PC-3 (cell line): Measurements from ENCODE around the gene SH3RF1. TPM values are rescaled to one million over a fixed set of nuclear protein-coding genes. Genes with fewer than 3 reads are reported as not detected.

Experiments
- ATAC-seq: fragments of 200-7000 bp; cut with Tn5 transposase; 2 replicates; pipeline ENCODE4 v1.9.1; 2020; ENCODE audit warnings: mild to moderate bottlenecking, moderate library complexity
- BruUV-seq: library from RNA; stranded (reverse); fragments of 400-500 nt; replicated peaks from 2 replicates; lab custom pipeline; 2021; lab: Mats Ljungman, UMichigan
- CTCF ChIA-PET: fragments of 300-600 bp; sonication (Branson Sonifier 250); formaldehyde crosslinking; loops from one replicate; lab custom pipeline; 2022; ENCODE audit warnings: antibody characterized with exemption; lab: Charles Lee
- POLR2A ChIA-PET: fragments of 300-600 bp; sonication (Branson Sonifier 250); formaldehyde crosslinking; loops from one replicate; lab custom pipeline; 2022; ENCODE audit warnings: antibody characterized with exemption; ENCODE audit not compliant: unreplicated experiment; lab: Charles Lee
- DNase-seq: peaks from one replicate; pipeline ENCODE4 v3.0.0-alpha.2; 2015
- H2AFZ ChIP-seq: fragments of 300-600 bp; sonication (generic); 2 replicates; pipeline ENCODE4 v1.6.0; 2016; ENCODE audit warnings: antibody characterized with exemption, low read length
- H3F3A ChIP-seq: fragments of 300-600 bp; sonication (generic); one replicate; pipeline ENCODE4 v1.6.0; 2017; ENCODE audit warnings: antibody characterized with exemption, low read length, control low read depth, mild to moderate bottlenecking; ENCODE audit not compliant: unreplicated experiment
- H3K27ac ChIP-seq: fragments of 300-600 bp; sonication (generic); 2 replicates; pipeline ENCODE4 v1.5.1; 2016; ENCODE audit warnings: mild to moderate bottlenecking, low read length
- H3K27me3 ChIP-seq: fragments of 300-600 bp; sonication (generic); 2 replicates; pipeline ENCODE4 v1.6.1; 2016; ENCODE audit warnings: low read length, mixed read lengths
- H3K36me3 ChIP-seq: fragments of 300-600 bp; sonication (generic); 2 replicates; pipeline ENCODE4 v1.6.1; 2016; ENCODE audit warnings: low read depth, mixed run types, low read length, mixed read lengths
- H3K4me1 ChIP-seq: fragments of 300-600 bp; sonication (generic); 2 replicates; pipeline ENCODE4 v1.5.1; 2016; ENCODE audit warnings: low read length; ENCODE audit not compliant: insufficient read depth
- H3K4me2 ChIP-seq: fragments of 300-600 bp; sonication (generic); 2 replicates; pipeline ENCODE4 v1.6.0; 2016; ENCODE audit warnings: low read length
- H3K4me3 ChIP-seq: fragments of 300-600 bp; sonication (generic); 2 replicates; pipeline ENCODE4 v1.5.1; 2016; ENCODE audit warnings: mild to moderate bottlenecking, low read length, mixed read lengths
- H3K79me2 ChIP-seq: fragments of 300-600 bp; sonication (generic); 2 replicates; pipeline ENCODE4 v1.6.1; 2017; ENCODE audit warnings: low read length, mixed read lengths
- H3K9ac ChIP-seq: fragments of 300-600 bp; sonication (generic); 2 replicates; pipeline ENCODE4 v1.6.0; 2016; ENCODE audit warnings: mild to moderate bottlenecking, low read length
- H3K9me2 ChIP-seq: fragments of 300-600 bp; sonication (generic); replicated peaks from 2 replicates; pipeline ENCODE4 v1.6.1; 2016; ENCODE audit warnings: mixed run types, low read length, mixed read lengths
- H3K9me3 ChIP-seq: fragments of 300-600 bp; sonication (generic); 2 replicates; pipeline ENCODE4 v1.6.1; 2016; ENCODE audit warnings: low read length, mixed read lengths
- H4K20me1 ChIP-seq: fragments of 300-600 bp; sonication (generic); 2 replicates; pipeline ENCODE4 v1.6.1; 2016; ENCODE audit warnings: low read length, mixed read lengths
- EZH2 ChIP-seq: fragments of 300-600 bp; sonication (generic); IDR thresholded peaks from one replicate; pipeline ENCODE4 v1.6.1; 2017; ENCODE audit warnings: antibody characterized with exemption, mild to moderate bottlenecking, low read length; ENCODE audit not compliant: unreplicated experiment
- EZH2phosphoT487 ChIP-seq: fragments of 300-600 bp; sonication (generic); IDR thresholded peaks from 2 replicates; pipeline ENCODE4 v1.6.1; 2018; ENCODE audit warnings: mild to moderate bottlenecking, antibody characterized with exemption, low read length, borderline replicate concordance
- intact Hi-C: fragments of 100-400 bp; cut with micrococcal nuclease; formaldehyde crosslinking; loops from 2 replicates; pipeline ENCODE4 v1.9.0; 2023
- total RNA-seq: library from RNA; depleted of rRNA; stranded (reverse); fragments of >200 nt; gene quantifications from 2 replicates; pipeline ENCODE4 v1.2.3, GENCODE V29; 2014
- TF ChIP-seq, protein P1 (sequence below): fragments of 300-600 bp; sonication (generic); conservative IDR thresholded peaks from 2 replicates; pipeline ENCODE4 v1.5.1; 2017; ENCODE audit warnings: antibody characterized with exemption, low read depth, mild to moderate bottlenecking, low read length

Gene SH3RF1
- total RNA-seq, 1 experiment from 2014 or later, result 21.0 TPM

DNA sequence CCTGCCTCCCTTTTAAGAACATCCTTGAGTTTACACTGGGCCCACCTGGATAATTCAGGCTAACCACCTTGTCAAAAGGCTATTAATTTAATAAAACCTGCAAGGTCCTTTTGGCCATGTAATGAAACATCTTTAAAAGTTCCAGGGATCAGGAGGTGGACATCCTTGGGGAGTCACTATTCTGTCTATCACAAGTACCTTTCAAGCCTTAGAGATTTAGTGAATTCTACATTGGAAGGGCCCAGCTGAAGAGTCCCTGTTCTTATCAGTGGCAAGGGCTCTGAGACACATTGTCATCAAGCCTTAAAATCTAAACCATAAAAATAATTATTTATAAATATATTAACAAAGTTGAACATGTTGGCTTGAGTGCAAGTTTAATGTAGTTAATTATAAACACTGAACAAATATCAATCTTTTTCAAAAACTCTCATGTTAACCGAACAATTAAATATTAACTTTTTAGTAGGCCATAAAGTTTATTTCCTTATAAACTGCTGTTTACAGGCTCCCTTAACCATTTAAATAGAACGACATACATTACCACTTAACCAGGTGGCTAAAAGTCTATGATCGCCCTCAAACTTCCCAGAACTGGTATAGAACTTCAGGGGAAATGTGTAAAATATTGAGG, 156.3 kb downstream of the SH3RF1 start:
- peaks cover 3% of the 10 kb centered on the region; the same call in 1 of the 2 replicates for H3K79me2 ChIP-seq
- H3K27ac ChIP-seq, result no peak overlapping the region
- ChIA-PET CTCF (no interaction called here), POLR2A (no interaction called here)
- no TSS peak for BruUV-seq
- no peak overlapping the region for H3K4me3 ChIP-seq
- peaks cover 7% of the 10 kb centered on the region for H3F3A ChIP-seq
- DNase-seq (no peak), ATAC-seq (no peak)
- no peaks in the 10 kb centered on the region for H4K20me1 ChIP-seq
- no peak overlapping the region for H3K9ac ChIP-seq
- no peaks in the 10 kb centered on the region for H3K9me2 ChIP-seq
- H3K4me1 ChIP-seq, result peaks cover 30% of the 10 kb centered on the region
- H3K9me3 ChIP-seq, result no peaks in the 10 kb centered on the region
- intact Hi-C loops, result loop anchor here (10.0 kb wide), 2 partner anchors 110 to 370 kb away; no protein-coding TSS in a partner anchor
- TF ChIP-seq EZH2phosphoT487 (no peak), EZH2 (no peak)
- TF ChIP-seq, protein P1, sequence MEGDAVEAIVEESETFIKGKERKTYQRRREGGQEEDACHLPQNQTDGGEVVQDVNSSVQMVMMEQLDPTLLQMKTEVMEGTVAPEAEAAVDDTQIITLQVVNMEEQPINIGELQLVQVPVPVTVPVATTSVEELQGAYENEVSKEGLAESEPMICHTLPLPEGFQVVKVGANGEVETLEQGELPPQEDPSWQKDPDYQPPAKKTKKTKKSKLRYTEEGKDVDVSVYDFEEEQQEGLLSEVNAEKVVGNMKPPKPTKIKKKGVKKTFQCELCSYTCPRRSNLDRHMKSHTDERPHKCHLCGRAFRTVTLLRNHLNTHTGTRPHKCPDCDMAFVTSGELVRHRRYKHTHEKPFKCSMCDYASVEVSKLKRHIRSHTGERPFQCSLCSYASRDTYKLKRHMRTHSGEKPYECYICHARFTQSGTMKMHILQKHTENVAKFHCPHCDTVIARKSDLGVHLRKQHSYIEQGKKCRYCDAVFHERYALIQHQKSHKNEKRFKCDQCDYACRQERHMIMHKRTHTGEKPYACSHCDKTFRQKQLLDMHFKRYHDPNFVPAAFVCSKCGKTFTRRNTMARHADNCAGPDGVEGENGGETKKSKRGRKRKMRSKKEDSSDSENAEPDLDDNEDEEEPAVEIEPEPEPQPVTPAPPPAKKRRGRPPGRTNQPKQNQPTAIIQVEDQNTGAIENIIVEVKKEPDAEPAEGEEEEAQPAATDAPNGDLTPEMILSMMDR, result no peak
- no peak overlapping the region for H2AFZ ChIP-seq
- H3K36me3 ChIP-seq, result peaks cover 29% of the 10 kb centered on the region
- no peak overlapping the region for H3K4me2 ChIP-seq
- no peaks in the 10 kb centered on the region for H3K27me3 ChIP-seq

DNA sequence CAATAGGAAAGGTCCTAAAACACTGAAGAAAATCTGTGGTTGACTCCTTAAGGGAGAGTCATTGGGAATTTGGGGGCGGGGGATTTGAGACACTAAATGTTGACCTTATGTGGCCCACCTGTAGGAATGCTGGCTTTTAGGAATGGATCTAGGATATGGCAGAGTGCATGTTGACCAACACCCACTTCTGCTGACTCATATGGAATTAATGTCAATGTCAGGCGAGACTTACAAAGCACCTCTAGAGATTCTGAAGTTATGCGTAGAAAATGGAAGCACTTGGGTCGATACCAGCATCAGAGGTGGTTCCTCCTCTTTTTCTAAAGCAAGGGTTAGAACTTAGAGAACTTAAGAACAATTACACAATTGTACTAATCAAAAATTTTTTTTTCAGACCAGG, 160.1 kb downstream of the SH3RF1 start:
- TF ChIP-seq EZH2, result no peak
- H3K36me3 ChIP-seq, result peaks cover 28% of the 10 kb centered on the region
- peaks cover 3% of the 10 kb centered on the region; the same call in 1 of the 2 replicates for H3K79me2 ChIP-seq
- H4K20me1 ChIP-seq, result no peaks in the 10 kb centered on the region
- H3K27ac ChIP-seq, result no peak overlapping the region
- H2AFZ ChIP-seq, result no peak overlapping the region
- no peaks in the 10 kb centered on the region for H3K9me3 ChIP-seq
- ATAC-seq (no peak), DNase-seq (peak; percentile 26)
- H3K9me2 ChIP-seq, result no peaks in the 10 kb centered on the region
- H3K4me1 ChIP-seq, result peaks cover 8% of the 10 kb centered on the region
- intact Hi-C loops, result loop anchor here (10.0 kb wide), 2 partner anchors 114 to 374 kb away; no protein-coding TSS in a partner anchor
- no peak overlapping the region for H3K4me2 ChIP-seq
- no peak overlapping the region for H3K4me3 ChIP-seq
- CTCF ChIA-PET, result no interaction called here
- no peaks in the 10 kb centered on the region for H3F3A ChIP-seq
- POLR2A ChIA-PET, result no interaction called here
- H3K27me3 ChIP-seq, result no peaks in the 10 kb centered on the region
- no TSS peak for BruUV-seq
- H3K9ac ChIP-seq, result no peak overlapping the region

DNA sequence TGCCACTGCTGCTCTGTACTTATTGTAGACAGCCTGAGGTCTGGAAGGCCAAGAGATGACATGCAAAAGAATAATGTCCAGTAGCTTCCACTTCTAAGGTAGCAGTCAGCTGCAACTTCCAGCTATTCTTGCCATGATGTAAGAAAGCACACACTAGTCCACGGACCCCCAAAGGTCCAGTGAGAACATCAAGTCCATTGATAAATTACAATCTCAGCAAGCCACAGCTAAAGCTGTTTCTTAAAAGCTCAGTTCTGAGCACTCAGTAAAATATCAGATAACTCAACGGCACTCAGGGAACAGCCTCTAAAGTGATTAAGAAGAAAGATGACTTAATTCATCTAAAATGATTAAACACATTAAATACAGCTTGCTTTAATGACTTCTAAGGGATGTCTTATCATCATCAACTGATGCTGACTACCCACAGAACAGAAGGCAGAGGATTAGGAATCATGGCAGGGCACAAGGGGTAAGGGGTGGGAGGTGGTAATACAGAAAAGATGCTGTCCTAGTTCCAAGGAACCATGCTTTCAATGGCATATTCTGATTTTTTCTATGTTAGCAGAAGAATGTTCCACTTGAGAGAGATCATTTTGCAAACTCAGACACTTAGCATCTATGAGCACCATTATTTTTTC, 161.6 kb downstream of the SH3RF1 start:
- peaks cover 11% of the 10 kb centered on the region for H3K4me1 ChIP-seq
- no peaks in the 10 kb centered on the region for H3K9me3 ChIP-seq
- ATAC-seq (no peak), DNase-seq (no peak)
- ChIA-PET POLR2A (no interaction called here), CTCF (no interaction called here)
- no peaks in the 10 kb centered on the region for H3K27me3 ChIP-seq
- H3K4me3 ChIP-seq, result no peak overlapping the region
- H4K20me1 ChIP-seq, result no peaks in the 10 kb centered on the region
- no peak overlapping the region for H3K27ac ChIP-seq
- H3K9me2 ChIP-seq, result no peaks in the 10 kb centered on the region
- no peak overlapping the region for H2AFZ ChIP-seq
- no peak overlapping the region for H3K9ac ChIP-seq
- H3K36me3 ChIP-seq, result peaks cover 21% of the 10 kb centered on the region
- TF ChIP-seq EZH2phosphoT487 (no peak), EZH2 (no peak)
- TF ChIP-seq, protein P1, result no peak
- intact Hi-C loops, result no loop called here
- no peaks in the 10 kb centered on the region for H3K79me2 ChIP-seq
- no TSS peak for BruUV-seq
- no peak overlapping the region for H3K4me2 ChIP-seq
- no peaks in the 10 kb centered on the region for H3F3A ChIP-seq
